ENCODE data around the gene CLECL1.

DNA sequence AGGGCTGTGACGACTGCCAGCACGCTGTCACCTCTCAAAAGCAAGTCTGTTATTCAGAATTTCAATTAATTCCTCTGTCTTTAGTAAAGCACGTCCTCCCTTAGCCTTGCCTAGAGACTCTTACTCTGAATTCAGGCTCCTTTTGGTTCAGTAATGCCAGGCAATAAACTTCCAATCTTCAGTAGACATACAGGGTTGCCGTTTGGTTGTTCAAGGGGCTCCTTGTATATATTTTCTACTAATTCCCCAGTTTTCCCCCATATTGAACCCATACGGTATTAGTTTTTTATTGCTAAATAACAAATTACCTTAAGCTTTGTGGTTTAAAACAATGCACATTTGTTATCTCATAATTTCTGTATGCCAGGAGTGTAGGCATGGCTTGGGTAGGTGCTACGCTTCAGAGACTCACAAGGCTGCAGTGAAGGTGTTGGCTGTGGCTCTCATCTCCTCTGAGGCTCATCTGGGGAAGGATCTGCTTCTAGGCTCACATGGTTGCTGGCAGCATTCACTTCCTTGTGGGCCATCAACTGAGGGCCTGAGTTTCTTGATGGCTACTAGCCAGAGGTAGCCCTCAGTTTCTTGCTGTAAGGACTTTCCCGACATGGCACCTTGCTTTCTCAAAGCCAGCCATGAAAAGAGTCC, 7.3 kb upstream of the CLECL1 start:
- TF ChIP-seq, protein P1, sequence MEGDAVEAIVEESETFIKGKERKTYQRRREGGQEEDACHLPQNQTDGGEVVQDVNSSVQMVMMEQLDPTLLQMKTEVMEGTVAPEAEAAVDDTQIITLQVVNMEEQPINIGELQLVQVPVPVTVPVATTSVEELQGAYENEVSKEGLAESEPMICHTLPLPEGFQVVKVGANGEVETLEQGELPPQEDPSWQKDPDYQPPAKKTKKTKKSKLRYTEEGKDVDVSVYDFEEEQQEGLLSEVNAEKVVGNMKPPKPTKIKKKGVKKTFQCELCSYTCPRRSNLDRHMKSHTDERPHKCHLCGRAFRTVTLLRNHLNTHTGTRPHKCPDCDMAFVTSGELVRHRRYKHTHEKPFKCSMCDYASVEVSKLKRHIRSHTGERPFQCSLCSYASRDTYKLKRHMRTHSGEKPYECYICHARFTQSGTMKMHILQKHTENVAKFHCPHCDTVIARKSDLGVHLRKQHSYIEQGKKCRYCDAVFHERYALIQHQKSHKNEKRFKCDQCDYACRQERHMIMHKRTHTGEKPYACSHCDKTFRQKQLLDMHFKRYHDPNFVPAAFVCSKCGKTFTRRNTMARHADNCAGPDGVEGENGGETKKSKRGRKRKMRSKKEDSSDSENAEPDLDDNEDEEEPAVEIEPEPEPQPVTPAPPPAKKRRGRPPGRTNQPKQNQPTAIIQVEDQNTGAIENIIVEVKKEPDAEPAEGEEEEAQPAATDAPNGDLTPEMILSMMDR (IDR thresholded peaks at IDR 0.05): no peak
- no peak for TF ChIP-seq POLR2A (IDR thresholded peaks at IDR 0.05)
